Stimulated activated CD8-positive, alpha-beta memory T cell treated with anti-CD3 and anti-CD28 coated beads, Interleukin-4, amount 100 ng/mL, for 1 hour (primary cell): ENCODE measurements around the gene SPATA1.
"Not testable (repeated sequence)": the region's sequence is repeated elsewhere in the genome, so short reads cannot be mapped to it uniquely, and the experiment has no call there.

Source experiments
- DNase-seq, 2 donors: peaks; one replicate each; pipeline ENCODE4 v3.0.0-alpha.2; 2020; ENCODE audit warnings: low read depth in 2 of 2, low spot score in 1 of 2

Gene SPATA1

GRCh38 chr1:84587099-84587498, 80.9 kb downstream of the SPATA1 start:
- DNase-seq = no peak

GRCh38 chr1:84594959-84595358, 88.8 kb downstream of the SPATA1 start:
- DNase-seq = not testable (repeated sequence)

- DNase-seq = no peak
These were observed 90.8 kb downstream of the SPATA1 start for GRCh38 chr1:84597011-84597410.

- no peak for DNase-seq
These were observed 92.2 kb downstream of the SPATA1 start for GRCh38 chr1:84598418-84598817.

- DNase-seq = no peak
These were observed 92.9 kb downstream of the SPATA1 start for GRCh38 chr1:84598846-84599741.

GRCh38 chr1:84600796-84601195, 94.6 kb downstream of the SPATA1 start:
- DNase-seq = no peak

- DNase-seq = no peak
These were observed 97.0 kb downstream of the SPATA1 start for GRCh38 chr1:84603223-84603622.

GRCh38 chr1:84603941-84604830, 98.0 kb downstream of the SPATA1 start:
- no peak for DNase-seq

GRCh38 chr1:84605157-84605556, 99.0 kb downstream of the SPATA1 start:
- no peak for DNase-seq

GRCh38 chr1:84606977-84607376, 100.8 kb downstream of the SPATA1 start:
- DNase-seq = no peak

GRCh38 chr1:84611091-84611490, 104.9 kb downstream of the SPATA1 start:
- DNase-seq = no peak

- no peak for DNase-seq
These were observed 105.6 kb downstream of the SPATA1 start for GRCh38 chr1:84611796-84612195.

GRCh38 chr1:84613026-84613425, 106.8 kb downstream of the SPATA1 start:
- no peak for DNase-seq

GRCh38 chr1:84613887-84614286, 107.7 kb downstream of the SPATA1 start:
- no peak for DNase-seq

- DNase-seq = no peak
These were observed 109.6 kb downstream of the SPATA1 start for GRCh38 chr1:84615790-84616189.
